Uterus (tissue), 2 donors: Measurements from ENCODE around the gene AUTS2.

Experiments
- CTCF ChIP-seq, 4 experiments: fragments of 200-600 bp in 2 of 4; fragments of 450-650 bp in 2 of 4; sonication (generic) in 2 of 4; IDR thresholded peaks; one replicate each; pipeline ENCODE4 v1.5.1; 2016 to 2019; ENCODE audit warnings: antibody characterized with exemption in 4 of 4, mild to moderate bottlenecking in 2 of 4, moderate library complexity in 1 of 4
- POLR2A ChIP-seq, 2 donors: fragments of 450-650 bp; IDR thresholded peaks; one replicate each; pipeline ENCODE4 v1.6.1; 2016; ENCODE audit warnings: antibody characterized with exemption in 2 of 2, mild to moderate bottlenecking in 1 of 2, moderate library complexity in 1 of 2

- TF ChIP-seq CTCF (IDR thresholded peaks at IDR 0.05) (no peak), POLR2A (IDR thresholded peaks at IDR 0.05) (no peak)
These were observed 144.0 kb downstream of the AUTS2 start for GRCh38 chr7:69742237-69742636.
